HepG2 (cell line): ENCODE results near the gene NELFB.

Source experiments
- ATF3 ChIP-seq: sonication (generic); formaldehyde crosslinking; IDR thresholded peaks from 2 replicates; pipeline ENCODE4 v1.4.0; 2020; ENCODE audit warnings: missing genetic modification reagents
- CHD4 ChIP-seq: fragments of 200-600 bp; sonication (generic); IDR thresholded peaks from 2 replicates; pipeline ENCODE4 v1.7.0; 2017; ENCODE audit warnings: mild to moderate bottlenecking, low read length, borderline replicate concordance
- CTCF ChIP-seq: sonication (generic); formaldehyde crosslinking; IDR thresholded peaks from 2 replicates; pipeline ENCODE4 v1.5.0; 2020; ENCODE audit warnings: mild to moderate bottlenecking, missing genetic modification reagents, moderate library complexity
- GABPA ChIP-seq, 2 experiments: IDR thresholded peaks; 2 replicates each; pipeline ENCODE4 v1.6.1; 2011 to 2016; ENCODE audit warnings: low read depth in 2 of 2, low read length in 1 of 2, missing biosample characterization in 1 of 2, missing genetic modification characterization in 1 of 2
- HDAC2 ChIP-seq: sonication (generic); formaldehyde crosslinking; IDR thresholded peaks from 2 replicates; pipeline ENCODE4 v1.4.0; 2020; ENCODE audit warnings: missing genetic modification reagents
- IKZF5 ChIP-seq: IDR thresholded peaks from 2 replicates; pipeline ENCODE4 v1.6.1; 2018; ENCODE audit warnings: missing genetic modification reagents, mild to moderate bottlenecking, missing compliant biosample characterization
- PTBP1 ChIP-seq: fragments of 200-400 bp; formaldehyde crosslinking; IDR thresholded peaks from 2 replicates; pipeline ENCODE4 v1.6.1; 2018; ENCODE audit warnings: low read length, low read depth; ENCODE audit not compliant: poor library complexity, severe bottlenecking
- RAD21 ChIP-seq: fragments of 450-650 bp; formaldehyde crosslinking; IDR thresholded peaks from 2 replicates; pipeline ENCODE4 v1.5.0; 2020; ENCODE audit warnings: mild to moderate bottlenecking
- RFX5 ChIP-seq: IDR thresholded peaks from 2 replicates; pipeline ENCODE4 v1.6.1; 2011; ENCODE audit warnings: low read depth, low read length, improper control_type of control experiment
- SOX5 ChIP-seq: IDR thresholded peaks from 2 replicates; pipeline ENCODE4 v1.6.1; 2016; ENCODE audit warnings: borderline replicate concordance
- TAF1 ChIP-seq: sonication (generic); formaldehyde crosslinking; IDR thresholded peaks from 2 replicates; pipeline ENCODE4 v1.4.0; 2020; ENCODE audit warnings: missing genetic modification reagents
- ZMYM3 ChIP-seq: sonication (generic); formaldehyde crosslinking; IDR thresholded peaks from 2 replicates; pipeline ENCODE4 v1.5.1; 2020; ENCODE audit warnings: mild to moderate bottlenecking, missing genetic modification reagents
- ZNF331 ChIP-seq: sonication (generic); formaldehyde crosslinking; IDR thresholded peaks from 2 replicates; pipeline ENCODE4 v1.4.0; 2020; ENCODE audit warnings: missing genetic modification reagents
- ZNF678 ChIP-seq: sonication (generic); formaldehyde crosslinking; IDR thresholded peaks from 2 replicates; pipeline ENCODE4 v1.4.0; 2020; ENCODE audit warnings: mild to moderate bottlenecking, missing genetic modification reagents

- TF ChIP-seq IKZF5 (CRISPR knock-in tag) (no peak), RFX5 (no peak), GABPA (IDR thresholded peaks at IDR 0.05; ENCODE audit: low read depth, low read length) (no peak), GABPA (CRISPR knock-in tag; IDR thresholded peaks at IDR 0.05; ENCODE audit: low read depth) (no peak), ATF3 (no peak), PTBP1 (no peak), ZNF678 (CRISPR knock-in tag) (no peak), RAD21 (CRISPR knock-in tag) (no peak), ZMYM3 (CRISPR knock-in tag) (no peak), CTCF (CRISPR knock-in tag) (no peak), HDAC2 (CRISPR knock-in tag) (no peak), CHD4 (no peak), SOX5 (CRISPR knock-in tag) (no peak), ZNF331 (no peak), TAF1 (CRISPR knock-in tag) (no peak)
Observed at GRCh38 chr9:137236936-137237421, 18.1 kb upstream of the NELFB start.
